GM12872 (cell line): ENCODE results near the gene FLRT2.

Experiments used
- TF ChIP-seq, protein P1 (sequence below): IDR thresholded peaks from 3 replicates; pipeline ENCODE4 v1.5.1; 2011; ENCODE audit warnings: low read depth, mild to moderate bottlenecking, low read length, moderate library complexity; ENCODE audit not compliant: insufficient read depth

The FLRT2 gene

DNA sequence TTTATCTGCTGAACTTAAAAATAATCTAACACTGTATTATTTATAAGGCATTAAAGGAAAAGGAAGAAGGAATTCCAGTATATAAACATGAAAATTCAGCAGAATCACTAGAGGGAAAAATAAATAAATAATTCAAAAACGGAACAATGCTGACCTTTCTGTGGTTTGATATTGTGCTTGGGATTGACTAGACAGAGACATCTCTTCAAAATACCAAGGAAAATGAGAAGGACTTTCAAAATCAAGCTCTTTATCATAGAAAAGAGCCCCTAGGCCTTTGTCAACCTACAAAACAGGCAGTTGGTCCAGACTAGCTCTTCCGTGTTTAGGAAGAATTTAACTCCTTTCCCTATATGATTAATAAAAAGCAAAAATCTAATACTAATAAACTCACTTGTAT is 6.3 kb upstream of the FLRT2 start:
- TF ChIP-seq, protein P1, sequence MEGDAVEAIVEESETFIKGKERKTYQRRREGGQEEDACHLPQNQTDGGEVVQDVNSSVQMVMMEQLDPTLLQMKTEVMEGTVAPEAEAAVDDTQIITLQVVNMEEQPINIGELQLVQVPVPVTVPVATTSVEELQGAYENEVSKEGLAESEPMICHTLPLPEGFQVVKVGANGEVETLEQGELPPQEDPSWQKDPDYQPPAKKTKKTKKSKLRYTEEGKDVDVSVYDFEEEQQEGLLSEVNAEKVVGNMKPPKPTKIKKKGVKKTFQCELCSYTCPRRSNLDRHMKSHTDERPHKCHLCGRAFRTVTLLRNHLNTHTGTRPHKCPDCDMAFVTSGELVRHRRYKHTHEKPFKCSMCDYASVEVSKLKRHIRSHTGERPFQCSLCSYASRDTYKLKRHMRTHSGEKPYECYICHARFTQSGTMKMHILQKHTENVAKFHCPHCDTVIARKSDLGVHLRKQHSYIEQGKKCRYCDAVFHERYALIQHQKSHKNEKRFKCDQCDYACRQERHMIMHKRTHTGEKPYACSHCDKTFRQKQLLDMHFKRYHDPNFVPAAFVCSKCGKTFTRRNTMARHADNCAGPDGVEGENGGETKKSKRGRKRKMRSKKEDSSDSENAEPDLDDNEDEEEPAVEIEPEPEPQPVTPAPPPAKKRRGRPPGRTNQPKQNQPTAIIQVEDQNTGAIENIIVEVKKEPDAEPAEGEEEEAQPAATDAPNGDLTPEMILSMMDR = no peak

DNA sequence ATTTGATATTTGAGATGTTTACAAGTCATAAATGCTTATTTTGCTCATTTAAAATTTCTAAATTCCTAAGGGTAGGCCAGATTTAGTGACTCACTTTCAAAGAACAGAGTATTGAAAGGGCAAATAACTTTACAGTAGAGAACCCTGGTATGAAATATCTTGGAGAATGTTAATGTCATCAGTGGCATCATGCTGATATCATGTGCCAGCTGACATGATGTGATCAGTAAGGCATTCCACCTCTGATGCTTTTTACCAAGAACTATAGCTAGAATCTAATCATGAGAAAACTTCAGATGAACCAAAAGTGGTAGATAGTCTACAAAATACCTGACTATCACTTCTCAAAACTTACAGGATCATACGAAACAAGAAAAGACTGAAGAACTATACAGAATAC is 2.9 kb upstream of the FLRT2 start:
- TF ChIP-seq, protein P1 = no peak

DNA sequence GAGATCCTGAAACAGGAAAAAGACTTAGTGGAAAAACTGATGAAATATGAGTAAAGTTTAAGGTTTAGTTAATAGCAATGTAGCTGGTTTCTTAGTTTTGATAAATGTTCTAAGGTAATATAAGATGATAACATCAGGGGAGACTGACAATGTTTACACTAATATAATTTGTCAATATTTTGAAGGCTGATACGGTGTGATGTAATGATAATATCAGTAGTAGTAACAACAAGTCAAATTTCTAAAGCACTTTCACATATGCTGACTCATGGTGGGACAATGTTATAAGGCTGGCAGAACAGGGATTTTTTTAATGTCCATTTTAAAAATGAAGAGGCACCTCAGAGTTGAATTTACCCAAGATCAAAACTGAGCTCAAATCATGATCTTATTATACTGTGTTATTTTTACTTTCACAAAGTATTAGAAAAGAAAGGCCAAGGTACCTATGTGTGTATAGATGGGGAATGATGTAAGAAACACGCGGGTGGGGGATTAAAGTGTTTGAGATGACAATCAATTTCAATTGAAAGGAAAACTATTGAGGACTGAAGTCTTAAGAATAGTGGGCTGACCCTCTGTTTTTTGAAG is 2.4 kb upstream of the FLRT2 start:
- TF ChIP-seq, protein P1 = no peak

DNA sequence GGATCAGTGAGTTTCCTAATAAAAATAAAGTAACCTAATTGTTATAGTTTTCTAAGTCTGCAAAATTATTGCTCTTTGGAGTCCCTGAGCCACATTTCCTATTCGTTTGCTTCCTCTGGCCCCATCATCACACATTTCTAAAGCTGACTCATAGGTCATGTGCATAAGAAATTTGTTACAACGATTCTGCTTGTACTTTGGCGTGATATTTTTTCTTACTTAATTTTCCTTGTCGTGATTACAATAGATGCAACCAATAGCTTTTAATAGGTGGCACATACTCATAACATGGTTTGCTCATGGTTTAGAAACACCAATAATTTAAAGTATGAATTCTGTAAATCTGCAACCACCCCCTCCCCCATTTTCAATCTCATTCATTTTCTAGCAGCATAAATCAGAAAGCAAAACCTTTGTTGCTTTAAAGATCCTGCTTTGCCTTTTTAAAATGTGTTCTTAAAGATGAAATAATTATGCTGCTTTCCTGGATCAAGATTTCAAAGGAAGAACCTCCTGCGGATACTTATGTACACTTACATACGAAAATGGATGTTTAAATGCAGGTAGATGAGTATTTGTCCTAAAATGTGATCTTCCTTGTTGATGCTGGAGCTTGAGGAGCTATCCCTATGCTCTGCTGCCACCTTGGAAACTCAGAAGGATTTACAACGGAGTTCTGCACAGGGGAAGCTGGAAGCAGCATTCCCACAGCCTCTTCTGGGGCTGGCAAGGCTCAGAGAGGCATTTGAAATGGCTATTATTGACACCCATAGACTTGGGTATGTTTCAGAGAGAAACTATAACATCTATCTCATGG is 1.7 kb upstream of the FLRT2 start:
- TF ChIP-seq, protein P1 = no peak

DNA sequence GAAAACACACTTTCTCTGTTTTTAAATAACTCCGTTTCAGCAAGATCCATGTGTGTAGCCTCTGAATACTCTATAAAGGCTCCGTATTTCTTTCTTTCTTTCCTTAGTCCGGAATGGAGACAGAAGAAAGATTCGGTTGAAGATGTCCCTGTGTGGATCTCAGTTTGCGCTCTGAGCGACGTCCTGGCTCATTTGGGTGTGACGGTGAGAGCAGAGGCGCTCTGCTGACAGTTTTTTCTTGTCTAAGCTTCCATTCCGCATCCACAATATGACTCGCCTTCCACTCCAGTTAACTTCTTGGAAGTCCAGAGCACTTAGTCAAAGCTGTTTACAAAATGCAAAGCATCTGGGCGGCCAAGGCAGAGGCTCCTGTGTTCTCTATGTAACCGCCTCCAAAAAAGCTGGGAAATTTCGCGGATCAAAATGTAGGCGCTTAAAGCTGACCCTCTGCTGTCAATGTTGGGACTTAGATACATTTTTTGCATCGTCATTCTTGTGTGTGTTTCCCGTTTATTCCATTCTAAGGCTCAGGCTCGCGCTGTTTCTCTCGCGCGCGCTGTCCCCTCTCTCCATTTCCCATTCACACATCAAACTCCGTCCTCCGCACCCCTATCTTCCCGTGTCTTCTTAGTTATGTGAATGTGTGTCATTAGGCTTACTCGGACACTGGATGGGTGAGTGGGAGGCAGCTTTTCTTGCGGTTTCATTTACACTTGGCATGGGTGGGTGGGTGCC is 880 bp upstream of the FLRT2 start:
- TF ChIP-seq, protein P1 = no peak

DNA sequence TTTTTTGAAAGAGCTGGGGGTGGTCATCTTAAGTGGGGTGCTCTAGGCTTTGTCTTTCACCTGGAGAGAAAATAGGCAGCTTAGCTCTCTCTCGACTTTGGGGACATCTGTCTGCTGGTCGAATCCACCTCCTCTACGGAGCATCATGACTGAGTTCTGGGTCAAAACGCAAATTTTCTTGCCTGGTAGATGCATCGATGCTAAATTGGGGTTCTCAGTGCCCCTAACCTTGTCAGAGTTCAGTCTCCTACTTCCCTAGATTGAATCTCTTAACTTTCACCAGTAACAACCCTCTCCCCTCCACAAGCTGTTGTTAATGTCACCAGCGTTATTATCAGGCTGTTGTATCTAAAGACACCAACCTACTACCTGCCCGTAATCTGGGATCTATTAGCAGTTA is 682 bp downstream of the FLRT2 start:
- TF ChIP-seq, protein P1 = no peak

DNA sequence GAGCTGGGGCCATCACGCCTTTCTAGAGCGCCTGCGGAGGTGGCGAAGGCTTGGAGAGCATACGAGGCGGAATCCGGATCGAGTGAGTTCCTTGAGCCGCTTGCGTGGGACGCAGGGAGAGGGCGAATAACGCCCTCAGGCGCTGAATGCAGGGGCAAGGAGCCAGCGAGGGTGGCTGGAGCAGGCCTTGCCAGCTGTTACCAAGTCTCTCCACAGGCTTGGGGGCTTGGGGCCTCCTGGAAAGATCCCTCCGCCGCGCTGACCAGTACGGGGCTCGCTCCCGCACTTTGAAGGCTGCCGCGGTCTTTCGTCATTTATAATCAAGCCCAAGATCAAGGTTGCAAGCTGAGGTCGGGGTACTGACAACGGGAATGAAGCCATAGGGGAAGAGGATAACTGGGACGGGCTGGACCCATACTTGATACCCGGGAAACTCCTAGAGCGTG is 1.2 kb downstream of the FLRT2 start:
- TF ChIP-seq, protein P1 = no peak
